ENCODE data around the gene CHRDL1. TPM values are rescaled to one million over a fixed set of nuclear protein-coding genes. Genes with fewer than 3 reads are reported as not detected.
"Not testable (repeated sequence)": the region's sequence is repeated elsewhere in the genome, so short reads cannot be mapped to it uniquely, and the experiment has no call there.

CHRDL1 gene
- total and polyA plus RNA-seq, 2 of the 13 experiments (the other 11 are each of a cell fraction or from before 2014, with no cell fraction given) = not detected

GRCh38 chrX:110816543-110816942, 20.9 kb upstream of the CHRDL1 start:
- H3K4me2 ChIP-seq (ENCODE audit: low read depth, low read length); intact Hi-C loops (cut with micrococcal nuclease; ENCODE audit: unreplicated experiment); H3K36me3 ChIP-seq (replicated peaks in 1 of 2; ENCODE audit: control insufficient read depth in 1 of 2, insufficient read depth in 2 of 2, low read length in 2 of 2); H3K9ac ChIP-seq (ENCODE audit: insufficient read depth, low read depth, low read length); POLR2A ChIA-PET; H4K20me1 ChIP-seq (ENCODE audit: insufficient read depth, low read length); H3K79me2 ChIP-seq (ENCODE audit: insufficient read depth, low read length); DNase-seq (ENCODE audit: low spot score); CTCF ChIA-PET (ENCODE audit: low intra/inter-chr PET ratio, low total read pairs); BruUV-seq (replicated peaks); H3K4me1 ChIP-seq (ENCODE audit: insufficient read depth, low read length); H3K27me3 ChIP-seq (ENCODE audit: control insufficient read depth in 1 of 2, insufficient read depth in 2 of 2, low read length in 2 of 2); H3K9me3 ChIP-seq (ENCODE audit: low read length); ATAC-seq; H3K4me3 ChIP-seq (replicated peaks in 1 of 3; ENCODE audit: insufficient read depth in 1 of 3, low read depth in 2 of 3, low read length in 3 of 3); FAIRE-seq; H3K27ac ChIP-seq (ENCODE audit: extremely low read length, insufficient read depth, low read length); H2AFZ ChIP-seq (ENCODE audit: low read length); in situ Hi-C loops (cut with HindIII; ENCODE audit: extremely low pct_ligation_motif_present, low pct_unique_long_range_greater_than_20kb): not testable (repeated sequence)
- WGBS (ENCODE audit: low lambda C conversion rate) = 0% methylated on average over 1 of the region's 1 CpG

- ATAC-seq = no peak
- no TSS peak for BruUV-seq (replicated peaks)
- POLR2A ChIA-PET = no interaction called here
- no peak for TF ChIP-seq THYN1 (CRISPR knock-in tag; IDR thresholded peaks at IDR 0.05; ENCODE audit: borderline replicate concordance, low read depth)
- TF ChIP-seq RAD51 (IDR thresholded peaks at IDR 0.05; ENCODE audit: borderline replicate concordance) = no peak
- no peak for TF ChIP-seq PHF8 (CRISPR knock-in tag; IDR thresholded peaks at IDR 0.05)
- no peak for TF ChIP-seq CSRNP1 (CRISPR knock-in tag; IDR thresholded peaks at IDR 0.05)
- TF ChIP-seq ZBTB42 (CRISPR knock-in tag; IDR thresholded peaks at IDR 0.05) = no peak
- no peak for TF ChIP-seq ZNF782 (CRISPR knock-in tag; IDR thresholded peaks at IDR 0.05; ENCODE audit: borderline replicate concordance)
- TF ChIP-seq ZNF333 (CRISPR knock-in tag; IDR thresholded peaks at IDR 0.05; ENCODE audit: borderline replicate concordance) = no peak
- no peak for TF ChIP-seq AGO1 (IDR thresholded peaks at IDR 0.05; ENCODE audit: low read depth, low read length, poor library complexity, severe bottlenecking)
- TF ChIP-seq ZNF503 (CRISPR knock-in tag; IDR thresholded peaks at IDR 0.05) = no peak
- TF ChIP-seq UBTF (CRISPR knock-in tag; IDR thresholded peaks at IDR 0.05) = no peak
These were observed 10.5 kb upstream of the CHRDL1 start for GRCh38 chrX:110806145-110806544.

More at GRCh38 chrX:110806145-110806544, 10.5 kb upstream of the CHRDL1 start:
- Histone ChIP-seq H3K4me1 (ENCODE audit: insufficient read depth, low read length) (no peaks in the 10 kb centered on the region), H3K27me3 (ENCODE audit: control insufficient read depth in 1 of 2, insufficient read depth in 2 of 2, low read length in 2 of 2) (no peaks in the 10 kb centered on the region), H4K20me1 (ENCODE audit: insufficient read depth, low read length) (no peaks in the 10 kb centered on the region), H3K36me3 (replicated peaks in 1 of 2; ENCODE audit: control insufficient read depth in 1 of 2, insufficient read depth in 2 of 2, low read length in 2 of 2) (no peaks in the 10 kb centered on the region), H3K27ac (ENCODE audit: extremely low read length, insufficient read depth, low read length) (no peak overlapping the region), H3K9me3 (ENCODE audit: low read length) (no peaks in the 10 kb centered on the region), H3K9ac (ENCODE audit: insufficient read depth, low read depth, low read length) (no peak overlapping the region), H2AFZ (ENCODE audit: low read length) (no peak overlapping the region), H3K4me2 (ENCODE audit: low read depth, low read length) (no peak overlapping the region), H3K79me2 (ENCODE audit: insufficient read depth, low read length) (no peaks in the 10 kb centered on the region), H3K4me3 (replicated peaks in 1 of 3; ENCODE audit: insufficient read depth in 1 of 3, low read depth in 2 of 3, low read length in 3 of 3) (no peak overlapping the region)
- no peak for FAIRE-seq
- DNase-seq (ENCODE audit: low spot score) = no peak
- intact Hi-C loops (cut with micrococcal nuclease; ENCODE audit: unreplicated experiment) = no loop called here
- 8% methylated on average over 2 of the region's 4 CpGs for WGBS (ENCODE audit: low lambda C conversion rate)
- in situ Hi-C loops (cut with HindIII; ENCODE audit: extremely low pct_ligation_motif_present, low pct_unique_long_range_greater_than_20kb) = no loop called here
- CTCF ChIA-PET (ENCODE audit: low intra/inter-chr PET ratio, low total read pairs) = no interaction called here
